ENCODE results near the gene IDS. TPM values are rescaled to one million over a fixed set of nuclear protein-coding genes. Genes with fewer than 3 reads are reported as not detected.
"Not testable (repeated sequence)": the region's sequence is repeated elsewhere in the genome, so short reads cannot be mapped to it uniquely, and the experiment has no call there.

Gene IDS, protein sequence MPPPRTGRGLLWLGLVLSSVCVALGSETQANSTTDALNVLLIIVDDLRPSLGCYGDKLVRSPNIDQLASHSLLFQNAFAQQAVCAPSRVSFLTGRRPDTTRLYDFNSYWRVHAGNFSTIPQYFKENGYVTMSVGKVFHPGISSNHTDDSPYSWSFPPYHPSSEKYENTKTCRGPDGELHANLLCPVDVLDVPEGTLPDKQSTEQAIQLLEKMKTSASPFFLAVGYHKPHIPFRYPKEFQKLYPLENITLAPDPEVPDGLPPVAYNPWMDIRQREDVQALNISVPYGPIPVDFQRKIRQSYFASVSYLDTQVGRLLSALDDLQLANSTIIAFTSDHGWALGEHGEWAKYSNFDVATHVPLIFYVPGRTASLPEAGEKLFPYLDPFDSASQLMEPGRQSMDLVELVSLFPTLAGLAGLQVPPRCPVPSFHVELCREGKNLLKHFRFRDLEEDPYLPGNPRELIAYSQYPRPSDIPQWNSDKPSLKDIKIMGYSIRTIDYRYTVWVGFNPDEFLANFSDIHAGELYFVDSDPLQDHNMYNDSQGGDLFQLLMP
- total RNA-seq, result 10 to 100 TPM in 1 of 2 donors, 1 to 10 TPM in 1; 5.3 to 21.9 TPM
- 10 to 100 TPM; 12.3 to 18.4 TPM for polyA plus RNA-seq

DNA sequence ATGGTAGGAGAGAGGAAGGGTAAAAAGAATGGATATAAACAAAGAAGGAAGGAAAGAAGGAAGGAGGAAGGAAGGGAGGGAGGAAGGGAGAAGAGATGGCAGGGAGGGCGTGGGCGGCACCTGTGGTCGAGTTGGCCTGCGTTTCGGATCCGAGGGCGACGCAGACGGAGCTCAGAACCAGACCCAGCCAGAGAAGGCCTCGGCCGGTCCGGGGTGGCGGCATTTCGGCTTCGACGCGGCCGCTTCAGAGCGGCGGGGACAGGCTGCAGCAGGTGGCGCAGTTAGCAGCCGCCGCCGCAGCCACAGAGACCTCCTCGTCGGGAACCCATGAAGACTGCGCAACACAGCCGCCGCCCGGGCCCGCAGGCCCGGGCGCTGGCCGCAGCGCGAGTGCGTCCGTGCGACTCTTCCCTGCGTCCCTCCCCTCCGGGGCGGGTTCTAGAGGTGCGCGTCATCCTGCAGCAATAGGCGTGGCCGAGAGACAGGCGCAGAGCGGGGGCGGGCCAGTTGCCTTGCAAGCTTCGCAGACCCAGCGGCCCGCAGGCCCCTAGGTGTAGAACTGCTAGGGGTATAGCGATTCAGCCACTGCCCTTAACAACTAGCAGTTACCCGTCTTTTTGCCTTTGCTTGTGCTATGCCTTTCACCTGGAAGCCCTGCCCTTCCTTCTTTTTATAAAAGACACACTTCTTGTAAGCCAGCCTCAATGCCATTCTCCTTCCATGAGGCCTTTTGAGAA, at the start of gene IDS:
TSS of gene IDS (minus strand) at position 392 of the 737 bp plus-strand sequence. CDS start at position 223, 169 bp downstream.
- no peaks in the 10 kb centered on the region for H3K9me3 ChIP-seq (ENCODE audit: control insufficient read depth in 4 of 4, low read length in 3 of 4)
- under 1% methylated on average over 52 of the region's 54 CpGs for WGBS
- peak within 1 kb of the TSS; percentile 87 to 89 for H3K27ac ChIP-seq (ENCODE audit: low read depth in 1 of 2, low read length in 2 of 2)
- H3K9ac ChIP-seq (ENCODE audit: low read depth in 1 of 2, low read length in 2 of 2), result peak within 1 kb of the TSS; percentile 33 to 44
- peaks cover 0 to 16% (median 5%) of the 10 kb centered on the region in 4 donors for H3K36me3 ChIP-seq (ENCODE audit: control insufficient read depth in 4 of 4, insufficient read depth in 3 of 4, low read depth in 1 of 4, low read length in 3 of 4)
- no peaks in the 10 kb centered on the region for H3K27me3 ChIP-seq (ENCODE audit: control insufficient read depth in 4 of 4, insufficient read depth in 4 of 4, low read length in 3 of 4)
- TF ChIP-seq EGR1 (IDR thresholded peaks at IDR 0.05; ENCODE audit: low read depth in 2 of 2), result peak; percentile 71 to 92
- TF ChIP-seq, protein P1, sequence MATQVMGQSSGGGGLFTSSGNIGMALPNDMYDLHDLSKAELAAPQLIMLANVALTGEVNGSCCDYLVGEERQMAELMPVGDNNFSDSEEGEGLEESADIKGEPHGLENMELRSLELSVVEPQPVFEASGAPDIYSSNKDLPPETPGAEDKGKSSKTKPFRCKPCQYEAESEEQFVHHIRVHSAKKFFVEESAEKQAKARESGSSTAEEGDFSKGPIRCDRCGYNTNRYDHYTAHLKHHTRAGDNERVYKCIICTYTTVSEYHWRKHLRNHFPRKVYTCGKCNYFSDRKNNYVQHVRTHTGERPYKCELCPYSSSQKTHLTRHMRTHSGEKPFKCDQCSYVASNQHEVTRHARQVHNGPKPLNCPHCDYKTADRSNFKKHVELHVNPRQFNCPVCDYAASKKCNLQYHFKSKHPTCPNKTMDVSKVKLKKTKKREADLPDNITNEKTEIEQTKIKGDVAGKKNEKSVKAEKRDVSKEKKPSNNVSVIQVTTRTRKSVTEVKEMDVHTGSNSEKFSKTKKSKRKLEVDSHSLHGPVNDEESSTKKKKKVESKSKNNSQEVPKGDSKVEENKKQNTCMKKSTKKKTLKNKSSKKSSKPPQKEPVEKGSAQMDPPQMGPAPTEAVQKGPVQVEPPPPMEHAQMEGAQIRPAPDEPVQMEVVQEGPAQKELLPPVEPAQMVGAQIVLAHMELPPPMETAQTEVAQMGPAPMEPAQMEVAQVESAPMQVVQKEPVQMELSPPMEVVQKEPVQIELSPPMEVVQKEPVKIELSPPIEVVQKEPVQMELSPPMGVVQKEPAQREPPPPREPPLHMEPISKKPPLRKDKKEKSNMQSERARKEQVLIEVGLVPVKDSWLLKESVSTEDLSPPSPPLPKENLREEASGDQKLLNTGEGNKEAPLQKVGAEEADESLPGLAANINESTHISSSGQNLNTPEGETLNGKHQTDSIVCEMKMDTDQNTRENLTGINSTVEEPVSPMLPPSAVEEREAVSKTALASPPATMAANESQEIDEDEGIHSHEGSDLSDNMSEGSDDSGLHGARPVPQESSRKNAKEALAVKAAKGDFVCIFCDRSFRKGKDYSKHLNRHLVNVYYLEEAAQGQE (IDR thresholded peaks at IDR 0.05), result peak; percentile 42
- TF ChIP-seq, protein P2, sequence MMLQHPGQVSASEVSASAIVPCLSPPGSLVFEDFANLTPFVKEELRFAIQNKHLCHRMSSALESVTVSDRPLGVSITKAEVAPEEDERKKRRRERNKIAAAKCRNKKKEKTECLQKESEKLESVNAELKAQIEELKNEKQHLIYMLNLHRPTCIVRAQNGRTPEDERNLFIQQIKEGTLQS (IDR thresholded peaks at IDR 0.05), result no peak
- peak in 1 of 2 donors; percentile 4 for TF ChIP-seq RAD21 (IDR thresholded peaks at IDR 0.05)
- TF ChIP-seq HNF4G (IDR thresholded peaks at IDR 0.05), result no peak
- peak; percentile 18 for TF ChIP-seq SP1 (IDR thresholded peaks at IDR 0.05)
- DNase-seq (ENCODE audit: low spot score), result peak; percentile 80
- H3K4me1 ChIP-seq (ENCODE audit: control insufficient read depth in 4 of 4, insufficient read depth in 4 of 4, low read length in 3 of 4), result peaks cover 0 to 10% (median 7%) of the 10 kb centered on the region in 4 donors
- peak within 1 kb of the TSS; percentile 63 to 78 (median 65) for H3K4me3 ChIP-seq (ENCODE audit: low read depth in 1 of 3, low read length in 3 of 3)

DNA sequence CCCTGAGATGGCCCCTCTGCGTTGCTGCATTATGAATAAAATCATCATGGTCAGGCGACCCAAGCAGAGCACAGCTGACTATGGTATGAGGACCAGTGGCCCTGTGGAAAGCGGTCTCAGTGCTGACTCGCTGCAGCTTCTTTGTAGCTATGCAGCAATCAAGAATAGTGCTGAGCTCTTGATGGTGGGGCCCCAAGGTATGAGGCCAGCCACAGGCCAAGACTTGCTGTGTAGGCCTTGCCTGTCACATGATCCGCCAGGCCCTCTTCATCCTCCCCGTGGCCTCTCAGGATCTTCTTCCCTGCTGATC, 46.8 kb upstream of the IDS start:
- not testable (repeated sequence) for H3K27ac ChIP-seq (ENCODE audit: low read depth in 1 of 2, low read length in 2 of 2); H3K9ac ChIP-seq (ENCODE audit: low read depth in 1 of 2, low read length in 2 of 2); H3K4me3 ChIP-seq (ENCODE audit: low read depth in 1 of 3, low read length in 3 of 3); H3K36me3 ChIP-seq (ENCODE audit: control insufficient read depth in 4 of 4, insufficient read depth in 3 of 4, low read depth in 1 of 4, low read length in 3 of 4); H3K9me3 ChIP-seq (ENCODE audit: control insufficient read depth in 4 of 4, low read length in 3 of 4); DNase-seq (ENCODE audit: low spot score); H3K4me1 ChIP-seq (ENCODE audit: control insufficient read depth in 4 of 4, insufficient read depth in 4 of 4, low read length in 3 of 4); H3K27me3 ChIP-seq (ENCODE audit: control insufficient read depth in 4 of 4, insufficient read depth in 4 of 4, low read length in 3 of 4)
- 100% methylated on average over 2 of the region's 6 CpGs for WGBS

DNA sequence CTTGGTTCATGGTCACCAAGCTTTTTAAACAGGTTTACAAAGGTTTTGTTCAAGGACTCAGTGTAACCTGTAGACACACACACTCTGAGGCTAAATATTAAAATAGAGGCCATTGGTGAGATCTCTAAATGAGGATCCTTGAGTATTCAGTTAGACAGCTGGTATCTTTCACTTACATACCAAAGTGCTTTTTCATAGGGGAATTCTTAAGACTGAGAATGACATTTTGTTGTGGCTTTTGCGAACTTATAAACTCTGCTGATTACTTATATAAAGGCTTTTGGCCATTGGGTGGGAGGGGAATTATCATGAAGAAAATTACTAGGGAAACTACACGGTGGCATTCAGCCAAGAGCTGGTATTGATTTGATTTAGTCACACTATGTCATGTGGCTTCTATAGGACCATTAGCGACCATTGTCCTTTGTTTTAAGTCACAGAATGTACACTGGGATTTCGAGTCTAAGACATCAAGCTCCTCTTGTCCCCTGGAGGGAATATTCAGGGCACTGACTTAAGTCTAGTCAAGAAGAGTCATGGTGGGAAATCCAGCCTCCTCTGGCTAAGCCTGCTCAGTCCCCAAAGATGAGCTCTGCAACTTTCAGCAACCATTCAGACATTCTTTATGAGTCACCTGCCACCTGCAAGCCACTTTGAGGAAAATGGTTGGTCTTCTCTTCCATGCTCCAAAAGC, 46.3 kb upstream of the IDS start:
- H3K4me1 ChIP-seq (ENCODE audit: control insufficient read depth in 4 of 4, insufficient read depth in 4 of 4, low read length in 3 of 4); DNase-seq (ENCODE audit: low spot score); H3K4me3 ChIP-seq (ENCODE audit: low read depth in 1 of 3, low read length in 3 of 3); H3K9me3 ChIP-seq (ENCODE audit: control insufficient read depth in 4 of 4, low read length in 3 of 4); H3K27ac ChIP-seq (ENCODE audit: low read depth in 1 of 2, low read length in 2 of 2); H3K9ac ChIP-seq (ENCODE audit: low read depth in 1 of 2, low read length in 2 of 2); H3K36me3 ChIP-seq (ENCODE audit: control insufficient read depth in 4 of 4, insufficient read depth in 3 of 4, low read depth in 1 of 4, low read length in 3 of 4); H3K27me3 ChIP-seq (ENCODE audit: control insufficient read depth in 4 of 4, insufficient read depth in 4 of 4, low read length in 3 of 4): not testable (repeated sequence)
- no CpG with 5 or more reads among the region's 4 CpGs for WGBS

DNA sequence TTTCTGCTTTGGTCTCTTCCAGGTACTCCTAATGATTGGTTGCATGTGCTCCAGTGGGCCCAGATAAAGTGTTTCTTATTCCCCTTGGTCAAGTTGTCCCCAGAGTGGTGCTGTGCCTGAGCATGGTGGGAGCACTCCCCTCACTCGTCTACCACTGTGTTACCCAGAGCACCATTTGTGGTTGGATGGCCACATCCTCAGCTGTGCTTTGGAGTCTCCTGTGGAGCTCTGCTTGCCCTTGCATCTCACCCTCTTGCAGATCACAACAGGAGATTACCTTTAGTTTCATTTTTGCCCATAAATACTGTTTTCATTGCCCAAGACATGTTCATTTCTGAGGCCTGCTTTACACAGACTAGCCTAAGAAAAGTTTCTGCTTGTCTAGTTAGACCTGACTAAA, 45.3 kb upstream of the IDS start:
- H3K4me3 ChIP-seq (ENCODE audit: low read depth in 1 of 3, low read length in 3 of 3); H3K36me3 ChIP-seq (ENCODE audit: control insufficient read depth in 4 of 4, insufficient read depth in 3 of 4, low read depth in 1 of 4, low read length in 3 of 4); H3K27ac ChIP-seq (ENCODE audit: low read depth in 1 of 2, low read length in 2 of 2); DNase-seq (ENCODE audit: low spot score); H3K9me3 ChIP-seq (ENCODE audit: control insufficient read depth in 4 of 4, low read length in 3 of 4); H3K27me3 ChIP-seq (ENCODE audit: control insufficient read depth in 4 of 4, insufficient read depth in 4 of 4, low read length in 3 of 4); H3K4me1 ChIP-seq (ENCODE audit: control insufficient read depth in 4 of 4, insufficient read depth in 4 of 4, low read length in 3 of 4); H3K9ac ChIP-seq (ENCODE audit: low read depth in 1 of 2, low read length in 2 of 2): not testable (repeated sequence)
- WGBS, result 90% methylated on average over 1 of the region's 1 CpG

DNA sequence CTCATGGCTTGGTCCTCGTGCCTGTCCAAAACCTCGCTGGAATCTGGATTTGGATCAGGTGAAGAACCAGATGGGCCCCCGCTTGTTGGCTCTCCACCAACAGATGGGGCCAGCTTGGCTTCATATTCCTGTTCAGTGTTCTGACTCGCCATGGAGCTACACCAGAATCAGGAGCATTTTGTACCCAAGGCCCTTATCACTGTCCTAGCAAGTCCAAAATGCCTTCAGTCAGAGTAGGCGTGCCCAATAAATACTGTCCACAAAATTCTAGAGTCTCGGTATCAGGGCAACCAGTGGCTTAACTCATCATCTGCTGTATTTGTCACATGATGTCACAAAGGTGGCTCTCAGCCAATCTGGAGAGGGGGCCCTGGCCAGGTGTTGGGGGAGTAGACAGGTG, 44.6 kb upstream of the IDS start, which contains the start of gene HSFX3:
TSS of gene HSFX3 (minus strand) at position 224 of the 400 bp plus-strand sequence. CDS start at position 152, 72 bp downstream.
- not testable (repeated sequence) for H3K9me3 ChIP-seq (ENCODE audit: control insufficient read depth in 4 of 4, low read length in 3 of 4); H3K36me3 ChIP-seq (ENCODE audit: control insufficient read depth in 4 of 4, insufficient read depth in 3 of 4, low read depth in 1 of 4, low read length in 3 of 4); DNase-seq (ENCODE audit: low spot score); H3K4me3 ChIP-seq (ENCODE audit: low read depth in 1 of 3, low read length in 3 of 3); H3K4me1 ChIP-seq (ENCODE audit: control insufficient read depth in 4 of 4, insufficient read depth in 4 of 4, low read length in 3 of 4); H3K27ac ChIP-seq (ENCODE audit: low read depth in 1 of 2, low read length in 2 of 2); H3K9ac ChIP-seq (ENCODE audit: low read depth in 1 of 2, low read length in 2 of 2); H3K27me3 ChIP-seq (ENCODE audit: control insufficient read depth in 4 of 4, insufficient read depth in 4 of 4, low read length in 3 of 4)
- 83% methylated on average over 1 of the region's 6 CpGs for WGBS

DNA sequence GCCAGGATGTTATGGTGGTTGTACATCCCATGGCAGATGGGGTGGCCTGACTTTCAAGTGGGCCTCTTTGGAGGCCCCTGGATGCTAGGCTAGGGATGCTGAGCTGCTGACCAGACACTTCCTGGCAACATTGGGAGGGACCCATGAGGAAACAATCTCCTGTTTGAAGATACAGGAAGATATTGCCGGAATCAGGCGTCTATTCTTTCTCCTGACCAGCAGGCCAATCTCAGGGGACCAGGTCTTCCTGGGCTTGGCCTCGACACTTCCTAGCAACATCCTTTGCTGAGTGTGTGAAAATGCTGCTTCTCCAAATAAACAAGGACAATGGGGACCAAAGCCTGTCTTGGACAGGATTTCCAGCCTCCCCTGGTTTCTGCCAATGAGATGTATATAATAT, 42.7 kb upstream of the IDS start:
- not testable (repeated sequence) for H3K4me3 ChIP-seq (ENCODE audit: low read depth in 1 of 3, low read length in 3 of 3); H3K27me3 ChIP-seq (ENCODE audit: control insufficient read depth in 4 of 4, insufficient read depth in 4 of 4, low read length in 3 of 4); H3K27ac ChIP-seq (ENCODE audit: low read depth in 1 of 2, low read length in 2 of 2); H3K4me1 ChIP-seq (ENCODE audit: control insufficient read depth in 4 of 4, insufficient read depth in 4 of 4, low read length in 3 of 4); H3K9me3 ChIP-seq (ENCODE audit: control insufficient read depth in 4 of 4, low read length in 3 of 4); H3K9ac ChIP-seq (ENCODE audit: low read depth in 1 of 2, low read length in 2 of 2); DNase-seq (ENCODE audit: low spot score); H3K36me3 ChIP-seq (ENCODE audit: control insufficient read depth in 4 of 4, insufficient read depth in 3 of 4, low read depth in 1 of 4, low read length in 3 of 4)
- 100% methylated on average over 1 of the region's 3 CpGs for WGBS
